Body of pancreas (tissue), 4 donors: Measurements from ENCODE around the gene ADIG. TPM values are rescaled to one million over a fixed set of nuclear protein-coding genes. Genes with fewer than 3 reads are reported as not detected.

Source experiments
- ATAC-seq: fragments of 150-250 bp; one replicate; pipeline ENCODE4 v1.9.1; 2016
- DNase-seq, 4 donors: peaks; one replicate each; pipeline ENCODE4 v3.0.0-alpha.2; 2019
- H3K27ac ChIP-seq, 4 donors: fragments of 200-600 bp; sonication (generic); 1 replicate in 3 of 4; 2 replicates in 1 of 4; pipeline versions ENCODE4 v1.5.1 to v1.6.1; 2016 to 2019; ENCODE audit warnings: mild to moderate bottlenecking in 1 of 4, mixed read lengths in 1 of 4, moderate library complexity in 1 of 4
- H3K27me3 ChIP-seq, 2 donors: fragments of 200-600 bp; sonication (generic); one replicate each; pipeline ENCODE4 v1.6.0; 2016; ENCODE audit warnings: mild to moderate bottlenecking in 1 of 2
- H3K36me3 ChIP-seq, 2 donors: fragments of 200-600 bp; sonication (generic); replicated peaks in 1 of 2; 2 replicates each; pipeline ENCODE4 v1.5.1; 2016; ENCODE audit warnings: low read depth in 2 of 2; ENCODE audit not compliant: insufficient read depth in 1 of 2
- H3K4me1 ChIP-seq: fragments of 200-600 bp; sonication (generic); one replicate; pipeline ENCODE4 v1.6.0; 2016
- H3K4me3 ChIP-seq, 2 donors: fragments of 200-600 bp; sonication (generic); 1 replicate in 1 of 2; 2 replicates in 1 of 2; pipeline ENCODE4 v1.5.1; 2016 to 2019
- H3K9me3 ChIP-seq, 3 donors: fragments of 200-600 bp; sonication (generic); 1 replicate in 2 of 3; 2 replicates in 1 of 3; pipeline ENCODE4 v1.5.1; 2016
- POLR2A ChIP-seq, 3 donors: fragments of 450-650 bp; IDR thresholded peaks; one replicate each; pipeline ENCODE4 v1.6.1; 2016; ENCODE audit warnings: antibody characterized with exemption in 3 of 3, mild to moderate bottlenecking in 2 of 3
- WGBS, 2 donors: methylation state at CpG; one replicate each; pipeline ENCODE4 v1.1.5; 2017; 5-methylcytosine and 5-hydroxymethylcytosine counted together
- intact Hi-C: fragments of 100-400 bp; cut with DNase I; formaldehyde crosslinking; loops from one replicate; pipeline ENCODE4 v1.15.1; 2023
- total RNA-seq, 2 donors: library from RNA; depleted of rRNA; stranded (reverse); fragments of >200 nt; gene quantifications; one replicate each; pipeline ENCODE4 v1.1.0, GENCODE V29; 2016
- TF ChIP-seq, protein P1 (sequence below), 7 experiments: fragments of 450-650 bp in 4 of 7; fragments of 200-600 bp in 3 of 7; sonication (generic) in 3 of 7; IDR thresholded peaks; one replicate each; pipeline ENCODE4 v1.5.1; 2016 to 2019; ENCODE audit warnings: antibody characterized with exemption in 7 of 7

Gene ADIG
- total RNA-seq, 2 donors from 2014 or later = not detected

DNA sequence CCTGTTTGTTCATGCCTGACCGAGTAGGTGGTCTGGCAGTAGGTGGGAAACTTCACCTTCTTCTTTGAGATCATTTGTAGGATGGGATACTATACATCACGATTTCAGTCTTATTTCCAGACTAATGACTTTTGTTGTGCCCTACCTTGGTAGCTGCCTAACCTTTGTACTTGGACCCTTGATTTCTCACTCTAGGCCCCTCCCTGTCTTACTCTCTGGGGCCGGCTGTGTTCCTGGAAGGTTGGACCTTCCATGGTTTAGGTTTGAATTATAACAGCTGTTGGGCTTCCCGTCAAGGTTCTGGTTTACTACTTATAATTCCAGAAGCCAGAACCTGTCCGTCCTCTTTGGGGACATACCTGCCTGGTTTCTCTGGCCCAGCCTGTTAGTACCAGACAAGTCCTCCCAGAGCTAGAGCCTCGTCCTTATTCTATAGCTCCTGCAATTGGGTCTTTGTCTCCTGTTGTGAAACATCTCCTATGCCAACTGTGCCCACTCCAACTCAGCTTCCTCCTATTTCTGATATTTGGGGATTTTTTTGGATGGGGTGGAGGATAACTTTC is 14.9 kb upstream of the ADIG start:
- TF ChIP-seq, protein P1, sequence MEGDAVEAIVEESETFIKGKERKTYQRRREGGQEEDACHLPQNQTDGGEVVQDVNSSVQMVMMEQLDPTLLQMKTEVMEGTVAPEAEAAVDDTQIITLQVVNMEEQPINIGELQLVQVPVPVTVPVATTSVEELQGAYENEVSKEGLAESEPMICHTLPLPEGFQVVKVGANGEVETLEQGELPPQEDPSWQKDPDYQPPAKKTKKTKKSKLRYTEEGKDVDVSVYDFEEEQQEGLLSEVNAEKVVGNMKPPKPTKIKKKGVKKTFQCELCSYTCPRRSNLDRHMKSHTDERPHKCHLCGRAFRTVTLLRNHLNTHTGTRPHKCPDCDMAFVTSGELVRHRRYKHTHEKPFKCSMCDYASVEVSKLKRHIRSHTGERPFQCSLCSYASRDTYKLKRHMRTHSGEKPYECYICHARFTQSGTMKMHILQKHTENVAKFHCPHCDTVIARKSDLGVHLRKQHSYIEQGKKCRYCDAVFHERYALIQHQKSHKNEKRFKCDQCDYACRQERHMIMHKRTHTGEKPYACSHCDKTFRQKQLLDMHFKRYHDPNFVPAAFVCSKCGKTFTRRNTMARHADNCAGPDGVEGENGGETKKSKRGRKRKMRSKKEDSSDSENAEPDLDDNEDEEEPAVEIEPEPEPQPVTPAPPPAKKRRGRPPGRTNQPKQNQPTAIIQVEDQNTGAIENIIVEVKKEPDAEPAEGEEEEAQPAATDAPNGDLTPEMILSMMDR (IDR thresholded peaks at IDR 0.05) = no peak
- TF ChIP-seq POLR2A (IDR thresholded peaks at IDR 0.05) = no peak
- ATAC-seq (no peak), DNase-seq (no peak)
- intact Hi-C loops = no loop called here
- Histone ChIP-seq H3K9me3 (no peaks in the 10 kb centered on the region), H3K27ac (no peak overlapping the region), H3K4me3 (no peak overlapping the region), H3K4me1 (no peaks in the 10 kb centered on the region), H3K36me3 (peaks cover 4 to 8% of the 10 kb centered on the region in 2 donors), H3K27me3 (no peaks in the 10 kb centered on the region)
- WGBS, 2 donors = 74 to 80% methylated on average over 6 of the region's 6 CpGs

DNA sequence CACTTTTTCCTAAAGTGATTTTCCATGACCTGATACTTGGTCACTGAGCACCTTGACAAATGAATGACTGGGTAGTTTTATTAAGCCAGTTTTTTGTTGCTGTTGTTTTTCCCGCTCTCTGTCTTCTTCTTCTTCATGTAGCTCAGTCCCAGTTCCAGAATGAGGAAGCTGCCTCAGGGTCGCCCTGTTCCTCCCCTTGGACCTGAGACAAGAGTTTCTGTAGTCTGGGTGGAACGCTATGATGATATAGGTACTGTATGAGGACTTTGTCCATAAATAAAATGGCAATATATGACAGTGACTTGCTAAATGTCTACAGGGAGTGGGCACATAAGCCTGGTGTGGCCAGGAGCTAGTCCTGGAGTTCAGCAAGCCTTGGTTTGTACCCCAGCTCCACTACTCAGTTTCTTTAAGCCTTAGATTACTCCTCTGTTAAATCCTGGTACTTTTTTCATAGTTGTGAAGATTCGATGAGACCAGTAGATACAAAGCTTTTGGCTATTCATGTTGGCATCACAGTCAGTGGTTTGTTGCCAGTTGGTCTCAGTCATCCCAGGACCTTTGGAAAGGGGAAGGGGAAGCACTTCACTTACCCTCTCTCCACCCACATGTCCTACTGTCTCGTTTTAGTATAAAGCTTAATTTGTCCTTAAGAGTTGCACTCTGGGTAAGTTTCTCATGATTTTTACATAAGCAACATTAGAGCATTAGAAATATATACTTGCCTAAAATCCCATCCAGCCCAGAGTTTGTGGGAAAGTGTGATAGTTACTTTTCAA is 11.1 kb upstream of the ADIG start:
- H3K36me3 ChIP-seq = peaks cover 0 to 15% of the 10 kb centered on the region in 2 donors
- no peak overlapping the region for H3K27ac ChIP-seq
- H3K9me3 ChIP-seq = no peaks in the 10 kb centered on the region
- TF ChIP-seq, protein P1 (IDR thresholded peaks at IDR 0.05) = no peak
- no peak for TF ChIP-seq POLR2A (IDR thresholded peaks at IDR 0.05)
- WGBS, 2 donors = 63 to 75% methylated on average over 5 of the region's 5 CpGs
- DNase-seq (no peak), ATAC-seq (no peak)
- H3K4me1 ChIP-seq = no peaks in the 10 kb centered on the region
- intact Hi-C loops = no loop called here
- no peak overlapping the region for H3K4me3 ChIP-seq
- H3K27me3 ChIP-seq = no peaks in the 10 kb centered on the region

DNA sequence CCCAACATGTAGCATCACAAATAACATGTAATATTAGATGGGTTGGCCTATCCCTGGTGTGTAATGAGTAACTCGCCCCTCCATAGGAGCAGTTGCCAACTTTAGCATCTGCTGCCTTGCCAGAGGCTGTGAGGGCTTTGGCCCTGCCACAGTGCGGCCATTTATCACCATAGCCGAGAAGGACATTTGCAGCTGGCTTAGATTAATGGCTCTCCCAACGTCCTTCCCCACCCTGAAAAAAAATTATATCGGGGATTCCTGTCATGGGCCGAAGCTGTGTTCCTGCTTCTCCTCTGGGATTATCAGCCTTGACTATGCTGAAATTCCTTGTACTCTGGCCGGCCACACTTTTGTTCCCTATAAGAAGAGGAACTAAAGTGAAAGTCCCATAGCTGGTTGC is 7.6 kb upstream of the ADIG start:
- Histone ChIP-seq H3K4me1 (no peaks in the 10 kb centered on the region), H3K27me3 (no peaks in the 10 kb centered on the region), H3K36me3 (peaks cover 0 to 15% of the 10 kb centered on the region in 2 donors), H3K9me3 (no peaks in the 10 kb centered on the region), H3K27ac (no peak overlapping the region), H3K4me3 (no peak overlapping the region)
- intact Hi-C loops = no loop called here
- no peak for TF ChIP-seq POLR2A (IDR thresholded peaks at IDR 0.05)
- TF ChIP-seq, protein P1 (IDR thresholded peaks at IDR 0.05) = no peak
- WGBS, 2 donors = 69 to 71% methylated on average over 7 of the region's 7 CpGs
- DNase-seq (no peak), ATAC-seq (no peak)

DNA sequence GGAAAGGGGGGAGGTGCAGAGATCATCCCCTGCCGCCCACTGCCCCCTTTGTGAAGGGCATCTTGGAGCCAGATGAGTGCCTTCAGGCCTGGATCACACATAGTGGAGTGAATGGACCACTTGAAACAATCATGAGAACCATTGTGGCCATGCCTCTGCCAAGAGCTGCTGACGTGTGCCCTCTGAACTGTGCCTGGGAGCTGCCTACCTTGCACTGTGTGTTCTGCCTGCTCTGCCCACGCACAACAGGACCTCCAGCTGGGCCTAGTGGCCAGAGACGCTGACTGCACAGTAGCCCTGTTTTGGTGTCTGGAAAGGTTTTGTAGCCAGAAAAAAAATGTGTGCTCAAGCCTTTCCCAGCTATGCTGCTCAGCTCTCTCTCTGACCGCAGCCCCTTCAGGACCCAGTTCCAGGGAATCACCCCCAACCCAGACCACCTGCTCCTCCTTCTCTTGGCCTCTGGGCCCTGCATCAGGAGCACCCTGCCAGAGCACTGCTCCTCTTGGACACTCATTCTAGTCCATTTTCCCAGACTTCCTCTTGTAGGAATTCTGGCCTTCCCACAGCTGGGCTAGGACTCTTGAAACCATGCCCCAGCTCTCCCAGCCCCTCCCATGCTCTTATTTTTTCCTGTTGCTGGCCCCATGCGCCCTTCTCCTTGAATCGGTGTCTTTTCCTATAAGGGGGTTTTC is 1.6 kb upstream of the ADIG start:
- Histone ChIP-seq H3K36me3 (peaks cover 0 to 3% of the 10 kb centered on the region in 2 donors), H3K27me3 (no peaks in the 10 kb centered on the region), H3K9me3 (no peaks in the 10 kb centered on the region), H3K4me3 (no peak overlapping the region), H3K4me1 (no peaks in the 10 kb centered on the region), H3K27ac (no peak overlapping the region)
- no peak for DNase-seq
- intact Hi-C loops = no loop called here
- WGBS, 2 donors = 63 to 76% methylated on average over 7 of the region's 7 CpGs
- TF ChIP-seq POLR2A (IDR thresholded peaks at IDR 0.05) = no peak
- TF ChIP-seq, protein P1 (IDR thresholded peaks at IDR 0.05) = no peak
- no peak for ATAC-seq
